Measurements from ENCODE around the gene GAB2.

Gene GAB2

GRCh38 chr11:78444726-78445125, 27.1 kb upstream of the GAB2 start:
- no peaks in the 10 kb centered on the region for H3K9me3 ChIP-seq (ENCODE audit: control extremely low read depth in 1 of 5, control insufficient read depth in 4 of 5, insufficient read depth in 2 of 5, low read depth in 1 of 5, low read length in 4 of 5)
- peaks cover 0 to 5% (median 2%) of the 10 kb centered on the region in 4 experiments for H3K4me1 ChIP-seq (ENCODE audit: control extremely low read depth in 1 of 4, control insufficient read depth in 4 of 4, insufficient read depth in 4 of 4, low read length in 3 of 4)
- H3K27me3 ChIP-seq (replicated peaks in 2 of 5; ENCODE audit: control insufficient read depth in 4 of 5, insufficient read depth in 5 of 5, low read length in 4 of 5): no peaks in the 10 kb centered on the region
- no peak for DNase-seq
- H3K27ac ChIP-seq (ENCODE audit: insufficient read depth in 1 of 2, low read depth in 1 of 2, low read length in 2 of 2, poor library complexity in 1 of 2, severe bottlenecking in 2 of 2): no peak overlapping the region
- POLR2A ChIA-PET: interaction anchor here (0.7 kb wide), 1 partner anchor 22 kb away, joined by 3 read pairs; no protein-coding TSS in a partner anchor
- no peak overlapping the region for H3K4me3 ChIP-seq (ENCODE audit: control insufficient read depth in 1 of 7, extremely low read depth in 1 of 7, insufficient read depth in 4 of 7, low read depth in 2 of 7, low read length in 6 of 7)
- H3K36me3 ChIP-seq (ENCODE audit: control insufficient read depth in 4 of 4, insufficient read depth in 4 of 4, low read length in 3 of 4): peaks cover 2 to 17% (median 11%) of the 10 kb centered on the region in 4 experiments
- CTCF ChIA-PET: interaction anchor here (1.4 to 3.1 kb wide), 2 partner anchors 9 to 14 kb away, joined by 6 to 16 read pairs; no protein-coding TSS in a partner anchor
- no CpG with 5 or more reads among the region's 1 CpG for WGBS (ENCODE audit: insufficient coverage)

DNA sequence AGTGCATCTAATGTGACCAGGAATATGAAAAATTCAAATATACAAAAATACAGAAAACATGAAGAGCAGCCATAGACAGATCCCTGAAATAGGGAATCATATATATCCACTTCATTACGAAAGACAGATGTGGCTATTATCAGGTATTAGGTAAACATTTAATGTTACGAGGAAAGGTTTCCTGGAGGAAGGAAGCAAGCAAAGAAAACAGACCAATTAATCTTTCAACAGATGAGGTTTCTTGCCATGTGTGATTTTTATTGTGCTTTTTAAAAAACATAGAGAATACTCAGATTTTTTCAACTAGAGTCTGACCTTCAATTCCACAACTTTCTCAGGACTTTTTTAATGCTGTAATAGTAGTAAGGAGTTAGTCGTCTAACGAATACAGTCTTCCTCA, 24.3 kb upstream of the GAB2 start:
- DNase-seq: no peak
- H3K4me1 ChIP-seq (ENCODE audit: control extremely low read depth in 1 of 4, control insufficient read depth in 4 of 4, insufficient read depth in 4 of 4, low read length in 3 of 4): peaks cover 0 to 5% (median 3%) of the 10 kb centered on the region in 4 experiments
- 100% methylated on average over 1 of the region's 4 CpGs for WGBS (ENCODE audit: insufficient coverage)
- H3K27me3 ChIP-seq (replicated peaks in 2 of 5; ENCODE audit: control insufficient read depth in 4 of 5, insufficient read depth in 5 of 5, low read length in 4 of 5): no peaks in the 10 kb centered on the region
- no peaks in the 10 kb centered on the region for H3K9me3 ChIP-seq (ENCODE audit: control extremely low read depth in 1 of 5, control insufficient read depth in 4 of 5, insufficient read depth in 2 of 5, low read depth in 1 of 5, low read length in 4 of 5)
- no peak overlapping the region for H3K27ac ChIP-seq (ENCODE audit: insufficient read depth in 1 of 2, low read depth in 1 of 2, low read length in 2 of 2, poor library complexity in 1 of 2, severe bottlenecking in 2 of 2)
- peaks cover 2 to 28% (median 10%) of the 10 kb centered on the region in 4 experiments for H3K36me3 ChIP-seq (ENCODE audit: control insufficient read depth in 4 of 4, insufficient read depth in 4 of 4, low read length in 3 of 4)
- H3K4me3 ChIP-seq (ENCODE audit: control insufficient read depth in 1 of 7, extremely low read depth in 1 of 7, insufficient read depth in 4 of 7, low read depth in 2 of 7, low read length in 6 of 7): no peak overlapping the region
- ChIA-PET POLR2A (no interaction called here), CTCF (interaction anchor here (2.0 kb wide), 1 partner anchor 12 kb away, joined by 7 read pairs; no protein-coding TSS in a partner anchor)

GRCh38 chr11:78438298-78438975, 20.8 kb upstream of the GAB2 start:
- H3K27ac ChIP-seq (ENCODE audit: insufficient read depth in 1 of 2, low read depth in 1 of 2, low read length in 2 of 2, poor library complexity in 1 of 2, severe bottlenecking in 2 of 2): no peak overlapping the region
- no CpG with 5 or more reads among the region's 5 CpGs for WGBS (ENCODE audit: insufficient coverage)
- no peak overlapping the region for H3K4me3 ChIP-seq (ENCODE audit: control insufficient read depth in 1 of 7, extremely low read depth in 1 of 7, insufficient read depth in 4 of 7, low read depth in 2 of 7, low read length in 6 of 7)
- POLR2A ChIA-PET: no interaction called here
- H3K27me3 ChIP-seq (replicated peaks in 2 of 5; ENCODE audit: control insufficient read depth in 4 of 5, insufficient read depth in 5 of 5, low read length in 4 of 5): no peaks in the 10 kb centered on the region
- peaks cover 2 to 31% (median 11%) of the 10 kb centered on the region in 4 experiments for H3K36me3 ChIP-seq (ENCODE audit: control insufficient read depth in 4 of 4, insufficient read depth in 4 of 4, low read length in 3 of 4)
- H3K9me3 ChIP-seq (ENCODE audit: control extremely low read depth in 1 of 5, control insufficient read depth in 4 of 5, insufficient read depth in 2 of 5, low read depth in 1 of 5, low read length in 4 of 5): no peaks in the 10 kb centered on the region
- CTCF ChIA-PET: interaction anchor here (1.6 kb wide), 1 partner anchor 8 kb away, joined by 5 read pairs; no protein-coding TSS in a partner anchor
- DNase-seq: peak in 1 of 3 donors; percentile 27
- peaks cover 0 to 3% (median 0%) of the 10 kb centered on the region in 4 experiments for H3K4me1 ChIP-seq (ENCODE audit: control extremely low read depth in 1 of 4, control insufficient read depth in 4 of 4, insufficient read depth in 4 of 4, low read length in 3 of 4)

GRCh38 chr11:78432956-78433355, 15.3 kb upstream of the GAB2 start:
- peaks cover 21 to 28% (median 24%) of the 10 kb centered on the region in 4 experiments for H3K4me1 ChIP-seq (ENCODE audit: control extremely low read depth in 1 of 4, control insufficient read depth in 4 of 4, insufficient read depth in 4 of 4, low read length in 3 of 4)
- H3K9me3 ChIP-seq (ENCODE audit: control extremely low read depth in 1 of 5, control insufficient read depth in 4 of 5, insufficient read depth in 2 of 5, low read depth in 1 of 5, low read length in 4 of 5): no peaks in the 10 kb centered on the region
- no peak for DNase-seq
- POLR2A ChIA-PET: no interaction called here
- H3K27me3 ChIP-seq (replicated peaks in 2 of 5; ENCODE audit: control insufficient read depth in 4 of 5, insufficient read depth in 5 of 5, low read length in 4 of 5): no peaks in the 10 kb centered on the region
- H3K4me3 ChIP-seq (ENCODE audit: control insufficient read depth in 1 of 7, extremely low read depth in 1 of 7, insufficient read depth in 4 of 7, low read depth in 2 of 7, low read length in 6 of 7): no peak overlapping the region
- CTCF ChIA-PET: interaction anchor here (0.8 to 7.1 kb wide), 6 partner anchors 14 to 132 kb away, joined by 3 to 130 read pairs (median 6); partner anchors contain the start of gene GAB2
- H3K36me3 ChIP-seq (ENCODE audit: control insufficient read depth in 4 of 4, insufficient read depth in 4 of 4, low read length in 3 of 4): peaks cover 0 to 10% (median 4%) of the 10 kb centered on the region in 4 experiments
- peak overlapping the region in 1 of 2 experiments; percentile 20 for H3K27ac ChIP-seq (ENCODE audit: insufficient read depth in 1 of 2, low read depth in 1 of 2, low read length in 2 of 2, poor library complexity in 1 of 2, severe bottlenecking in 2 of 2)
- WGBS (ENCODE audit: insufficient coverage): no CpG with 5 or more reads among the region's 1 CpG

DNA sequence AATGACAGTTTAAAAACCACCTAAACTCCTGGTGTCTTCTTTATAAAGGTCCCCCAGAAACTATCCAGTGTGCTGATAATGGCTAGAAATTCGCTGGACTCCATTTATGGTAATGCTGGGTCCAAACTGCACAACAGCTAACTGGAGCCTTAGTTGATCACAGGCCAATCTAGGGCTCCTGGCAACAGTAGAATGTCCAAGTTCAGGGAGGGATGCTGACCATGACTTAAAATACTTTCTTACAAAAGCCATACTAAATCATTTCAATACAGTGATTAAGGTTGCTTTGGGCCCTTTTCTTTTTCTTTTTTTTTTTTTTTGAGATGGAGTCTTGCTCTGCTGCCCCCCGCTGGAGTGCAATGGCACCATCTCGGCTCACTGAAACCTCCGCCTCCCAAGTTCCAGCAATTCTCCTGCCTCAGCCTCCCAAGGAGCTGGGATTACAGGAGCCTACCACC, 14.5 kb upstream of the GAB2 start:
- POLR2A ChIA-PET: no interaction called here
- Histone ChIP-seq H3K4me3 (ENCODE audit: control insufficient read depth in 1 of 7, extremely low read depth in 1 of 7, insufficient read depth in 4 of 7, low read depth in 2 of 7, low read length in 6 of 7) (no peak overlapping the region), H3K4me1 (ENCODE audit: control extremely low read depth in 1 of 4, control insufficient read depth in 4 of 4, insufficient read depth in 4 of 4, low read length in 3 of 4) (peaks cover 28 to 36% (median 33%) of the 10 kb centered on the region in 4 experiments), H3K9me3 (ENCODE audit: control extremely low read depth in 1 of 5, control insufficient read depth in 4 of 5, insufficient read depth in 2 of 5, low read depth in 1 of 5, low read length in 4 of 5) (no peaks in the 10 kb centered on the region), H3K36me3 (ENCODE audit: control insufficient read depth in 4 of 4, insufficient read depth in 4 of 4, low read length in 3 of 4) (peaks cover 0 to 7% (median 2%) of the 10 kb centered on the region in 4 experiments), H3K27ac (ENCODE audit: insufficient read depth in 1 of 2, low read depth in 1 of 2, low read length in 2 of 2, poor library complexity in 1 of 2, severe bottlenecking in 2 of 2) (no peak overlapping the region), H3K27me3 (replicated peaks in 2 of 5; ENCODE audit: control insufficient read depth in 4 of 5, insufficient read depth in 5 of 5, low read length in 4 of 5) (no peaks in the 10 kb centered on the region)
- CTCF ChIA-PET: interaction anchor here (0.7 to 7.1 kb wide), 13 partner anchors 10 to 204 kb away, joined by 3 to 130 read pairs (median 4); partner anchors contain the start of gene GAB2
- DNase-seq: peak in 1 of 3 donors; percentile 40
- 80% methylated on average over 2 of the region's 4 CpGs for WGBS (ENCODE audit: insufficient coverage)

DNA sequence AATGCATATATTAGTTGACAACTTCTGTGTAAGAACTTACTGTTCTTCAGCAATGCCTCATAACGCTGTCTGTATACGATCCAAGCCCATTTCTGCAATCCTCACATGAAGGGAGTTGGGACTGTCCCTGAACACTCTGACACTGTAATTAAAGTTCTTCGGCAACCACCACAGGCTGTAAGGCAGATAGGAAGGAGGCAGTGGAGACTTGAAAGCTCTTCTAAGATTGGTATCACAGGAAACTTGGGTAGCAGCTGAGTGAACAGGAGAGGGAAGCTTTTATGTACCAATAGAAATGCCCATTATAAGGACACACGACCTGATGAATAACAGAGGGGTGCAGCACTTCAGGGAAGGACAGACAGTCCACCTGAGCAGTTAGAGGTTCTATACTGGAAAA, 12.0 kb upstream of the GAB2 start:
- CTCF ChIA-PET: interaction anchor here (0.7 to 7.1 kb wide), 12 partner anchors 9 to 386 kb away, joined by 3 to 130 read pairs (median 4); partner anchors contain the start of gene GAB2
- peak overlapping the region in 2 of 7 experiments; percentile 38 to 75 for H3K4me3 ChIP-seq (ENCODE audit: control insufficient read depth in 1 of 7, extremely low read depth in 1 of 7, insufficient read depth in 4 of 7, low read depth in 2 of 7, low read length in 6 of 7)
- peaks cover 32 to 55% (median 42%) of the 10 kb centered on the region in 4 experiments for H3K4me1 ChIP-seq (ENCODE audit: control extremely low read depth in 1 of 4, control insufficient read depth in 4 of 4, insufficient read depth in 4 of 4, low read length in 3 of 4)
- peak overlapping the region; percentile 10 to 50 for H3K27ac ChIP-seq (ENCODE audit: insufficient read depth in 1 of 2, low read depth in 1 of 2, low read length in 2 of 2, poor library complexity in 1 of 2, severe bottlenecking in 2 of 2)
- 0% methylated on average over 3 of the region's 4 CpGs for WGBS (ENCODE audit: insufficient coverage)
- H3K9me3 ChIP-seq (ENCODE audit: control extremely low read depth in 1 of 5, control insufficient read depth in 4 of 5, insufficient read depth in 2 of 5, low read depth in 1 of 5, low read length in 4 of 5): no peaks in the 10 kb centered on the region
- H3K27me3 ChIP-seq (replicated peaks in 2 of 5; ENCODE audit: control insufficient read depth in 4 of 5, insufficient read depth in 5 of 5, low read length in 4 of 5): no peaks in the 10 kb centered on the region
- peak in 2 of 3 donors; percentile 66 to 77 for DNase-seq
- H3K36me3 ChIP-seq (ENCODE audit: control insufficient read depth in 4 of 4, insufficient read depth in 4 of 4, low read length in 3 of 4): no peaks in the 10 kb centered on the region
- POLR2A ChIA-PET: interaction anchor here (0.9 to 4.7 kb wide), 3 partner anchors 9 to 17 kb away, joined by 4 to 54 read pairs (median 11); partner anchors contain the start of gene GAB2
